ENCODE data around the gene ABCG4.

DNA sequence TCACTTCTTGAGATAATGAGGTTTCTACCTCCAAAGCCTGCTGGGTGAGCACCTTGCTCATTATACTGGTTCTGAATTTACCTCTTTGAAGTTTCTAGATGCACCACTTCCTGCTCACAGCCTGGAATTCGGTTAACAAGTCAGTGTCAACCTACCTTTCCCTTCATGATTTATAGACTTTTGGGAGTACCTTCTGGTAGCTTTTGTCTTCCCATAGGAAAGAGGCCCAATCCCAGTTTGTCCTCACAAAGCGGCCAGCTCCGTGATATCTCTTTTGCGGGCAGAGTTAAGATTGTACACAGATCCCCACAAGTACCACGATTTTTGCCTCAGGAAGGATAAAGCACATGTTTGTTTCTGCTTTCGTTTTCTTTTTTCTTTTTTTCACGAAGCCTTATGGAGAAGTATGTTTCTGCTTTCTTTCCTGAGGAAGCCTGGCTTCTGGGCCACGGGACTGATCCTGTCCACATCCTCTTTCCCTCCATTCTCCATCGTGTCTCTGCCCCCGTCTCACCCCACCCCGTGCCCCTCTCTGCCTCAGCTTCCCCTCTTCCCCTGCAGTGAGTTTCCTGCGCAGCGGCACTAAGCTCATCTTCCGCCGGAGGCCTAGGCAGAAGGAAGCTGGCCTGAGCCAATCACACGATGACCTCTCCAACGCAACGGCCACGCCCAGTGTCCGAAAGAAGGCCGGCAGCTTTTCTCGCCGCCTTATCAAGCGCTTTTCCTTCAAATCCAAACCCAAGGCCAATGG lies 33.2 kb upstream of the ABCG4 start:
- TF ChIP-seq, protein P1, sequence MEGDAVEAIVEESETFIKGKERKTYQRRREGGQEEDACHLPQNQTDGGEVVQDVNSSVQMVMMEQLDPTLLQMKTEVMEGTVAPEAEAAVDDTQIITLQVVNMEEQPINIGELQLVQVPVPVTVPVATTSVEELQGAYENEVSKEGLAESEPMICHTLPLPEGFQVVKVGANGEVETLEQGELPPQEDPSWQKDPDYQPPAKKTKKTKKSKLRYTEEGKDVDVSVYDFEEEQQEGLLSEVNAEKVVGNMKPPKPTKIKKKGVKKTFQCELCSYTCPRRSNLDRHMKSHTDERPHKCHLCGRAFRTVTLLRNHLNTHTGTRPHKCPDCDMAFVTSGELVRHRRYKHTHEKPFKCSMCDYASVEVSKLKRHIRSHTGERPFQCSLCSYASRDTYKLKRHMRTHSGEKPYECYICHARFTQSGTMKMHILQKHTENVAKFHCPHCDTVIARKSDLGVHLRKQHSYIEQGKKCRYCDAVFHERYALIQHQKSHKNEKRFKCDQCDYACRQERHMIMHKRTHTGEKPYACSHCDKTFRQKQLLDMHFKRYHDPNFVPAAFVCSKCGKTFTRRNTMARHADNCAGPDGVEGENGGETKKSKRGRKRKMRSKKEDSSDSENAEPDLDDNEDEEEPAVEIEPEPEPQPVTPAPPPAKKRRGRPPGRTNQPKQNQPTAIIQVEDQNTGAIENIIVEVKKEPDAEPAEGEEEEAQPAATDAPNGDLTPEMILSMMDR (conservative IDR thresholded peaks at IDR 0.05 in 1 of 2, IDR thresholded peaks at IDR 0.05 in 1 of 2; ENCODE audit: extremely low read depth in 1 of 2, insufficient read depth in 1 of 2, low read depth in 1 of 2, low read length in 2 of 2): no peak
- no peak for TF ChIP-seq EZH2 (IDR thresholded peaks at IDR 0.05; ENCODE audit: borderline replicate concordance, low read length)

All from mammary epithelial cell (primary cell).